ENCODE data around the gene MPHOSPH8.

MPHOSPH8 gene

GRCh38 chr13:19713186-19713965, 79.9 kb downstream of the MPHOSPH8 start:
- no peak for FAIRE-seq
- TF ChIP-seq SPI1 (IDR thresholded peaks at IDR 0.05; ENCODE audit: low read depth, low read length) = no peak
- TF ChIP-seq POLR2AphosphoS5 (IDR thresholded peaks at IDR 0.05; ENCODE audit: low read depth, low read length) = no peak
- no peak for TF ChIP-seq POU2F2 (IDR thresholded peaks at IDR 0.05; ENCODE audit: low read depth, low read length)
- TF ChIP-seq POLR2A (IDR thresholded peaks at IDR 0.05; ENCODE audit: low read depth, low read length) = no peak
- TF ChIP-seq TAF1 (IDR thresholded peaks at IDR 0.05; ENCODE audit: low read depth, low read length) = no peak
- TF ChIP-seq PAX5 (IDR thresholded peaks at IDR 0.05; ENCODE audit: insufficient read depth, low read length, severe bottlenecking) = no peak

GRCh38 chr13:19720039-19720438, 86.6 kb downstream of the MPHOSPH8 start:
- FAIRE-seq (no peak), DNase-seq (ENCODE audit: insufficient read length, low spot score) (no peak)
- TF ChIP-seq PAX5 (IDR thresholded peaks at IDR 0.05; ENCODE audit: insufficient read depth, low read length, severe bottlenecking) (no peak), SPI1 (IDR thresholded peaks at IDR 0.05; ENCODE audit: low read depth, low read length) (no peak), POU2F2 (IDR thresholded peaks at IDR 0.05; ENCODE audit: low read depth, low read length) (no peak), POLR2AphosphoS5 (IDR thresholded peaks at IDR 0.05; ENCODE audit: low read depth, low read length) (no peak), TAF1 (IDR thresholded peaks at IDR 0.05; ENCODE audit: low read depth, low read length) (no peak), POLR2A (IDR thresholded peaks at IDR 0.05; ENCODE audit: low read depth, low read length) (no peak)

More at GRCh38 chr13:19713186-19713965, 79.9 kb downstream of the MPHOSPH8 start:
- DNase-seq (ENCODE audit: insufficient read length, low spot score) = no peak
